Spleen (tissue), 7 donors: ENCODE data around the gene RAB2B.
A peak's percentile ranks its signal among the peaks of the same experiment; 100 is the strongest.

ENCODE experiments used
- CTCF ChIP-seq, 11 experiments: fragments of 200-600 bp in 7 of 11; fragments of 450-650 bp in 4 of 11; sonication (generic) in 4 of 11; IDR thresholded peaks in 8 of 11; conservative IDR thresholded peaks in 3 of 11; 1 replicate in 7 of 11; 2 replicates in 4 of 11; pipeline versions ENCODE4 v1.4.0 to v1.8.0; 2016 to 2021; ENCODE audit warnings: antibody characterized with exemption in 11 of 11, inconsistent platforms in 4 of 11, mild to moderate bottlenecking in 1 of 11
- POLR2A ChIP-seq, 3 donors: fragments of 450-650 bp; IDR thresholded peaks; one replicate each; pipeline ENCODE4 v1.5.1; 2017; ENCODE audit warnings: antibody characterized with exemption in 3 of 3, mild to moderate bottlenecking in 1 of 3
- POLR2AphosphoS5 ChIP-seq, 3 donors: sonication (generic); formaldehyde crosslinking; IDR thresholded peaks; one replicate each; pipeline ENCODE4 v1.5.1; 2017; ENCODE audit warnings: antibody characterized with exemption in 3 of 3
- donor health status: DM: no; HTN: no; CAD: no; lungs with moderate emphysema.
- donor health status: DM: no; HTN: no; CAD: no.
- donor health status: DM: no; HTN: no; CAD: no.

DNA sequence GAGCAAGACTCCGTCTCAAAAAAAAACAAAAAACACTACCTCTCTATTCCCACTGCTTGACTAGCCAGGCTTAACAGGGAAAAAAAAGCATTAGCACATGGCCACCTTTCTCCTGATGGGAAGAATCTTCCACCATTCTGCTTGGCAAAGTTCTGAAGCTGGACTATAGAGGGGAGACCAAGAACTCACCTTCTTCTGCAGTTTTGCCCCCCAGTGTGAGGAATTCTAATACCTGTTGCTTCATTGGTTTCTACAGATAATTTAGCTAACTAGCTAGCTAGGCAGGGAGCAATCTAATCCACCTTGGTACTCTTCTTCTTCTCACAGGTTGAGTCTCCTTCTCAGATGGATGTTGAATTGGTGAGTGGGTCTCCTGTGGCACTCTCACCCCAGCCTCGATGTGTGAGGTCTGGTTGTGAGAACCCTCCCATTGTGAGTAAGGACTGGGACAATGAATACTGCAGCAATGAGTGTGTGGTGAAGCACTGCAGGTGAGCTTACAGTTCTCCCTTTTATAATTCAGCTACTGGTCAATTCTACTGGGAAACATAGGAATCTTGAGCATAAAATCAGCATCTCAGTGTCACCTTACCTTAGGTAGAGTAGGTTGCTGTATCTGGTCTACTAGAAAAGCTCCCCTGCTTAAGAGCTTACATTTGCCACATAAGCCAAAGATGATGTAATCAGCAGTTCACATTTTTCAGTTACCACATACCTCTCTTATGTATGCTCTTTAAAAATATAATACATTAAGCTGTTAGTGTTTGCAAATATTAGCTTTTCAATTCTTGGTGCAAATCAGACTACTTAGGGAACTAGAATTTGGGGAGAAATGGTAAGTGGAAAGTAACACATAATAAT, 18.4 kb upstream of the RAB2B start:
- TF ChIP-seq CTCF (IDR thresholded peaks at IDR 0.05 in 8 of 11, conservative IDR thresholded peaks at IDR 0.05 in 3 of 11) (no peak), POLR2A (IDR thresholded peaks at IDR 0.05) (no peak), POLR2AphosphoS5 (IDR thresholded peaks at IDR 0.05) (peak in 1 of 3 donors; percentile 18)
